H9 (cell line): ENCODE results near the gene KREMEN1. TPM values are rescaled to one million over a fixed set of nuclear protein-coding genes. Genes with fewer than 3 reads are reported as not detected.

Experiments used
- DNase-seq: peaks from one replicate; pipeline ENCODE4 v3.0.0-alpha.2; 2017
- H2AFZ ChIP-seq: one replicate; pipeline ENCODE4 v1.6.1; 2013; ENCODE audit warnings: mild to moderate bottlenecking, low read length, control low read depth, moderate library complexity
- H2AK5ac ChIP-seq: 2 replicates; pipeline ENCODE4 v1.6.1; 2013; ENCODE audit warnings: low read length, control low read depth, mixed read lengths; ENCODE audit not compliant: insufficient read length
- H2BK120ac ChIP-seq: one replicate; pipeline ENCODE4 v1.6.1; 2013; ENCODE audit warnings: low read depth, mild to moderate bottlenecking, low read length, control low read depth, inconsistent platforms; ENCODE audit not compliant: poor library complexity, severe bottlenecking
- H2BK12ac ChIP-seq: 2 replicates; pipeline ENCODE4 v1.6.1; 2013; ENCODE audit warnings: low read length, control low read depth, mixed read lengths, low read depth; ENCODE audit not compliant: insufficient read length
- H2BK15ac ChIP-seq: 2 replicates; pipeline ENCODE4 v1.6.1; 2013; ENCODE audit warnings: low read depth, low read length, control low read depth
- H2BK20ac ChIP-seq: one replicate; pipeline ENCODE4 v1.6.1; 2013; ENCODE audit warnings: low read depth, mild to moderate bottlenecking, low read length, control low read depth, inconsistent platforms; ENCODE audit not compliant: poor library complexity, severe bottlenecking
- H2BK5ac ChIP-seq: 2 replicates; pipeline ENCODE4 v1.6.1; 2013; ENCODE audit warnings: low read length, control low read depth, mixed read lengths; ENCODE audit not compliant: insufficient read length
- H3K14ac ChIP-seq: 2 replicates; pipeline ENCODE4 v1.6.1; 2013; ENCODE audit warnings: low read length, control low read depth; ENCODE audit not compliant: insufficient read depth
- H3K18ac ChIP-seq: 2 replicates; pipeline ENCODE4 v1.6.1; 2013; ENCODE audit warnings: low read depth, mild to moderate bottlenecking, mixed read lengths, low read length, control low read depth; ENCODE audit not compliant: insufficient read length
- H3K23ac ChIP-seq: 2 replicates; pipeline ENCODE4 v1.6.1; 2013; ENCODE audit warnings: low read length, control low read depth, mixed read lengths, low read depth; ENCODE audit not compliant: insufficient read length
- H3K23me2 ChIP-seq: 2 replicates; pipeline ENCODE4 v1.6.1; 2013; ENCODE audit warnings: low read depth, mild to moderate bottlenecking, mixed read lengths, low read length, control low read depth; ENCODE audit not compliant: insufficient read length, poor library complexity, severe bottlenecking
- H3K27ac ChIP-seq: 2 replicates; pipeline ENCODE4 v1.5.1; 2013; ENCODE audit warnings: low read length, control low read depth, mixed read lengths, low read depth; ENCODE audit not compliant: insufficient read length
- H3K27me3 ChIP-seq: 2 replicates; pipeline ENCODE4 v1.6.1; 2013; ENCODE audit warnings: low read length, control low read depth, inconsistent platforms; ENCODE audit not compliant: insufficient read depth
- H3K4ac ChIP-seq: 2 replicates; pipeline ENCODE4 v1.6.1; 2013; ENCODE audit warnings: low read depth, mild to moderate bottlenecking, control low read depth, inconsistent platforms, low read length, moderate library complexity
- H3K4me1 ChIP-seq: 2 replicates; pipeline ENCODE4 v1.6.1; 2013; ENCODE audit warnings: low read length, control low read depth, inconsistent platforms; ENCODE audit not compliant: insufficient read depth
- H3K4me2 ChIP-seq: 2 replicates; pipeline ENCODE4 v1.6.1; 2013; ENCODE audit warnings: low read length, control low read depth, mixed read lengths; ENCODE audit not compliant: insufficient read length, insufficient read depth
- H3K56ac ChIP-seq: 2 replicates; pipeline ENCODE4 v1.6.1; 2013; ENCODE audit warnings: low read depth, mild to moderate bottlenecking, mixed read lengths, low read length, control low read depth; ENCODE audit not compliant: insufficient read length
- H3K79me1 ChIP-seq: 2 replicates; pipeline ENCODE4 v1.6.1; 2013; ENCODE audit warnings: low read depth, mild to moderate bottlenecking, moderate library complexity, low read length, control low read depth, inconsistent platforms; ENCODE audit not compliant: insufficient read depth, poor library complexity, severe bottlenecking
- H3K79me2 ChIP-seq: 2 replicates; pipeline ENCODE4 v1.6.1; 2013; ENCODE audit warnings: low read length, control low read depth, inconsistent platforms; ENCODE audit not compliant: insufficient read depth
- H3K9ac ChIP-seq: 2 replicates; pipeline ENCODE4 v1.6.1; 2013; ENCODE audit warnings: low read length, control low read depth, mixed read lengths; ENCODE audit not compliant: insufficient read length; ENCODE audit errors: extremely low read depth
- H3K9me3 ChIP-seq: one replicate; pipeline ENCODE4 v1.6.1; 2013; ENCODE audit warnings: low read depth, low read length, inconsistent platforms; ENCODE audit not compliant: control insufficient read depth
- H3T11ph ChIP-seq: one replicate; pipeline ENCODE4 v1.6.1; 2013; ENCODE audit warnings: mild to moderate bottlenecking, low read length, control low read depth, inconsistent platforms
- H4K20me1 ChIP-seq: one replicate; pipeline ENCODE4 v1.6.1; 2013; ENCODE audit not compliant: control insufficient read depth, insufficient read length, insufficient read depth
- H4K5ac ChIP-seq: 2 replicates; pipeline ENCODE4 v1.6.1; 2013; ENCODE audit warnings: low read depth, mild to moderate bottlenecking, mixed read lengths, low read length, control low read depth; ENCODE audit not compliant: insufficient read length
- H4K8ac ChIP-seq: replicated peaks from 2 replicates; pipeline ENCODE4 v1.6.1; 2013; ENCODE audit warnings: low read length, control low read depth, mixed read lengths, low read depth; ENCODE audit not compliant: insufficient read length
- H4K91ac ChIP-seq: 2 replicates; pipeline ENCODE4 v1.6.1; 2013; ENCODE audit warnings: low read depth, mild to moderate bottlenecking, moderate library complexity, mixed read lengths, low read length, control low read depth; ENCODE audit not compliant: insufficient read length
- H3K27ac Mint-ChIP-seq, 3 experiments: 2 replicates in 2 of 3; 3 replicates in 1 of 3; pipeline ENCODE4 v1.8.0; 2020 to 2021; ENCODE audit warnings: mixed read lengths in 3 of 3, mild to moderate bottlenecking in 1 of 3, moderate library complexity in 1 of 3
- H3K27me3 Mint-ChIP-seq: 2 replicates; pipeline ENCODE4 v1.8.0; 2021; ENCODE audit warnings: low read depth, mild to moderate bottlenecking, moderate library complexity, mixed read lengths
- H3K36me3 Mint-ChIP-seq, 3 experiments: 2 replicates in 2 of 3; 3 replicates in 1 of 3; pipeline ENCODE4 v1.8.0; 2020 to 2021; ENCODE audit warnings: low read depth in 3 of 3, mixed read lengths in 3 of 3; ENCODE audit not compliant: insufficient read depth in 1 of 3
- H3K4me1 Mint-ChIP-seq, 2 experiments: 2 replicates each; pipeline ENCODE4 v1.8.0; 2020; ENCODE audit warnings: mixed read lengths in 2 of 2
- H3K4me3 Mint-ChIP-seq, 2 experiments: 2 replicates in 1 of 2; 3 replicates in 1 of 2; pipeline ENCODE4 v1.8.0; 2020 to 2021; ENCODE audit warnings: mild to moderate bottlenecking in 2 of 2, mixed read lengths in 2 of 2, moderate library complexity in 1 of 2
- H3K9me3 Mint-ChIP-seq, 2 experiments: 2 replicates in 1 of 2; 3 replicates in 1 of 2; pipeline ENCODE4 v1.8.0; 2020; ENCODE audit warnings: mild to moderate bottlenecking in 2 of 2, mixed read lengths in 2 of 2, moderate library complexity in 1 of 2
- CTCF ChIP-seq: fragments of 200-600 bp; sonication (generic); conservative IDR thresholded peaks from 3 replicates; pipeline ENCODE4 v1.8.0; 2021; ENCODE audit warnings: antibody characterized with exemption, mild to moderate bottlenecking
- WGBS: extraction: QIAGEN DNeasy Blood & Tissue Kit; methylation state at CpG from one replicate; pipeline ENCODE4 v1.1.7; 2013; ENCODE audit warnings: missing lambda C conversion rate, low lambda C conversion rate, mixed read lengths; ENCODE audit not compliant: insufficient read length; ENCODE audit errors: extremely low coverage; 5-methylcytosine and 5-hydroxymethylcytosine counted together
- total RNA-seq: library from RNA; stranded (reverse); gene quantifications from 2 replicates; pipeline ENCODE4 v1.2.1, GENCODE V29; 2021

Gene KREMEN1
- total RNA-seq, 1 experiment from 2014 or later = 2.4 TPM

GRCh38 chr22:29197096-29197495 is 124.3 kb downstream of the KREMEN1 start:
- no peak overlapping the region for H3K4me3 Mint-ChIP-seq
- no peaks in the 10 kb centered on the region for H3K27me3 ChIP-seq
- H2AFZ ChIP-seq = no peak overlapping the region
- no peak overlapping the region for H3T11ph ChIP-seq
- no peak overlapping the region for H3K56ac ChIP-seq
- no peaks in the 10 kb centered on the region for H3K9me3 ChIP-seq
- no peak overlapping the region for H2BK120ac ChIP-seq
- H3K79me1 ChIP-seq = no peaks in the 10 kb centered on the region
- H2BK5ac ChIP-seq = no peak overlapping the region
- H2AK5ac ChIP-seq = no peak overlapping the region
- no peaks in the 10 kb centered on the region for H3K79me2 ChIP-seq
- no peak overlapping the region for H3K4me2 ChIP-seq
- no peak overlapping the region for H3K9ac ChIP-seq
- H3K23me2 ChIP-seq = no peaks in the 10 kb centered on the region
- peaks cover 0 to 3% (median 3%) of the 10 kb centered on the region in 3 experiments; a peak in 3 of 7 replicates for H3K36me3 Mint-ChIP-seq
- H3K4me1 ChIP-seq = no peaks in the 10 kb centered on the region
- no peak overlapping the region for H4K91ac ChIP-seq
- no peak overlapping the region for H4K8ac ChIP-seq
- no peak overlapping the region for H3K14ac ChIP-seq
- no peak overlapping the region for H4K5ac ChIP-seq
- peaks cover 7% of the 10 kb centered on the region for H3K27me3 Mint-ChIP-seq
- H2BK20ac ChIP-seq = no peak overlapping the region
- H3K18ac ChIP-seq = no peak overlapping the region
- H3K9me3 Mint-ChIP-seq = peaks cover 2% of the 10 kb centered on the region in 2 experiments; a peak in 3 of 5 replicates
- H3K27ac ChIP-seq = no peak overlapping the region
- WGBS = no CpG with 5 or more reads among the region's 3 CpGs
- no peak overlapping the region for H3K23ac ChIP-seq
- no peaks in the 10 kb centered on the region for H4K20me1 ChIP-seq
- no peak overlapping the region for H2BK12ac ChIP-seq
- peaks cover 0 to 6% of the 10 kb centered on the region in 2 experiments; a peak in 3 of 4 replicates for H3K4me1 Mint-ChIP-seq
- no peak for TF ChIP-seq CTCF
- H2BK15ac ChIP-seq = no peak overlapping the region
- DNase-seq = no peak
- H3K27ac Mint-ChIP-seq = no peak overlapping the region
- H3K4ac ChIP-seq = no peak overlapping the region
